A549 (cell line): ENCODE measurements around the gene POC1A.

Experiments
- ATOH8 ChIP-seq: fragments of 250-450 bp; sonication (Bioruptor Pico); IDR thresholded peaks from 2 replicates; pipeline ENCODE4 v1.5.0; 2020; ENCODE audit warnings: low read depth, mild to moderate bottlenecking, moderate library complexity
- CTCF ChIP-seq: fragments of >200 bp; sonication (Bioruptor Twin); formaldehyde crosslinking; IDR thresholded peaks from 3 replicates; pipeline ENCODE4 v1.5.1; 2016
- EP300 ChIP-seq, 2 experiments: fragments of >200 bp; sonication (Bioruptor Twin); formaldehyde crosslinking; IDR thresholded peaks; 2 replicates in 1 of 2; 3 replicates in 1 of 2; pipeline ENCODE4 v1.6.1; 2016 to 2017
- MYC ChIP-seq: IDR thresholded peaks from 2 replicates; pipeline ENCODE4 v1.6.1; 2012; ENCODE audit warnings: mild to moderate bottlenecking, inconsistent platforms, low read length, improper control_type of control experiment, borderline replicate concordance
- RAD21 ChIP-seq, 2 experiments: fragments of >200 bp in 1 of 2; sonication (Bioruptor Twin) in 1 of 2; formaldehyde crosslinking in 1 of 2; IDR thresholded peaks in 1 of 2; conservative IDR thresholded peaks in 1 of 2; 2 replicates in 1 of 2; 3 replicates in 1 of 2; pipeline ENCODE4 v1.6.1; 2012 to 2018; ENCODE audit warnings: inconsistent platforms in 1 of 2

GRCh38 chr3:52149021-52149420 is 5.2 kb downstream of the POC1A start:
- TF ChIP-seq MYC (no peak), EP300 (IDR thresholded peaks at IDR 0.05) (no peak), RAD21 (conservative IDR thresholded peaks at IDR 0.05 in 1 of 2, IDR thresholded peaks at IDR 0.05 in 1 of 2) (no peak), ATOH8 (no peak), CTCF (no peak)
